KOPT-K1 (cell line): Measurements from ENCODE around the gene COPS3.

Experiments used
- H3K27ac ChIP-seq: fragments of 200-600 bp; sonication (generic); 2 replicates; pipeline ENCODE4 v1.5.1; 2016; ENCODE audit warnings: antibody characterized with exemption, mild to moderate bottlenecking, low read depth, low read length; ENCODE audit not compliant: poor library complexity, severe bottlenecking
- H3K36me3 ChIP-seq: fragments of 200-600 bp; sonication (generic); 2 replicates; pipeline ENCODE4 v1.5.1; 2017; ENCODE audit warnings: antibody characterized with exemption, mild to moderate bottlenecking, low read length, moderate library complexity; ENCODE audit not compliant: insufficient read depth
- H3K9me3 ChIP-seq: fragments of 200-600 bp; sonication (generic); 2 replicates; pipeline ENCODE4 v1.5.1; 2017; ENCODE audit warnings: antibody characterized with exemption, low read length, mild to moderate bottlenecking; ENCODE audit not compliant: insufficient read depth, poor library complexity, severe bottlenecking

Gene COPS3

DNA sequence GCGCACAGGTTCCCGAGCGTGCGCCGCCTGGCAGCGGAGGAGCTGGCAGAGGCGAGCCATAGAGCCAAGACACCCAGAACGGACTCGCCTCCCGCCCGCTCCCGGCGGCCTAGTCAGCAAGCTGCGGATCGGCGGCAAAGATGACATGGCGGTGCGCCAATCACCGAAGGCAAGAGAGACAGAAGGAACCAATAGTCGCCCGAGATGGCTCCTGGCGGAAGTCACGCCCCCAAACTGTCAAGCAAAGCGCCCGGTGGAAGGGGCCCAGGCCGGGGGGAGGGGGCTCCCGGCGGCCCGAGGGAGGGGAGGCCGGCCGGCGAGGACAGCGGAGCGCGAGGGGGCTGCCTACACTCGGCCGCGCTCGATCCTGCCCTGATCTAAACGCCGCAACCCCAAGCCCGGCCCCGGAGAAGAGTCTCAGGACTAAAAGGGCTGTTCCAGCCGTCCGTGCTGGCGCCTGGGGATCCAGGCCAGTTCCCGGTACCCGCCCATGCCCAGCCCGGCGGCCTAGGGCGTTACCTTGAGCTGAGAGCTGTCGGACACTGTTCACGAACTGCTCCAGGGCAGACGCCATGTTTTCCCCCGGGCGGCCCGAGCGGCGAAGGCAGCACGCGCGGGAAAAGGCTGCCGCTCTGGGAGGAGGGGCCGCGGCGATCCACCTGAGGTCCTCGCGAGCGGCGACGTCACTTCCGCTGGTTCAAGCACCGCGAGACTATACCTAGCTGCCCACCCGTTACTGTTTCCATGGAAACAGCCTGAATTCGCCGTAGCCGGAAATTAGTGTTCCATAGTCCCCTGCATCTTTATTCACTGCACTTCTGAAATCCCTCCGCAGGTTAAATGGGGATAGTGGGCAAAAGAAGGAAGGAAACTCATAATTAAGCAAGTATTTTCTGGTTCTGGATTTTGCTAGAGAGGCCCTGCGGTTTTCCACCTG, at the start of gene COPS3:
COPS3 (minus strand) TSS at position 634 of the 937 bp plus-strand sequence; CDS start at position 574, 60 bp downstream.
- Histone ChIP-seq H3K9me3 (no peaks in the 10 kb centered on the region), H3K27ac (peak within 1 kb of the TSS; percentile 98), H3K36me3 (peaks cover 38% of the 10 kb centered on the region)

DNA sequence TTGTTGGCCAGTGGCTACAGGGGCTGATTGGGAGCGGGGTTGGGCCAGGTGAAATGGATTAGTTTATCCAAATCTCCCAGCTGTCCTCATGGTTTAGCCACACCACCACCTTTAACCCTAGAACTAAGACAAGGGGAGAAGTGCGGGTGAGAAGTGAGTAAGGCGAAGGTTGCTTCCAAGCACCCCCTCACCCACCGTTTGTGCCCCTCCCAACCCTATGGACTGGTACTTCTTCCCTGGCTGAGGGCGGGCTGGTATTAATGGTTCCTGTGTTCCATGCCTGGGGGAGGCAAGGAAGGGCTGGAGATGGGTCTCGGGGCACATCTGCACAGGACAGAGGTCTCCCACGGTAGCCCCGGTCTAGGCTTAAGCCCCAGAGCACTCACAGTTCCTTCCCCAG, 47.2 kb upstream of the COPS3 start:
- H3K27ac ChIP-seq = no peak overlapping the region
- peaks cover 33% of the 10 kb centered on the region for H3K36me3 ChIP-seq
- H3K9me3 ChIP-seq = no peaks in the 10 kb centered on the region

DNA sequence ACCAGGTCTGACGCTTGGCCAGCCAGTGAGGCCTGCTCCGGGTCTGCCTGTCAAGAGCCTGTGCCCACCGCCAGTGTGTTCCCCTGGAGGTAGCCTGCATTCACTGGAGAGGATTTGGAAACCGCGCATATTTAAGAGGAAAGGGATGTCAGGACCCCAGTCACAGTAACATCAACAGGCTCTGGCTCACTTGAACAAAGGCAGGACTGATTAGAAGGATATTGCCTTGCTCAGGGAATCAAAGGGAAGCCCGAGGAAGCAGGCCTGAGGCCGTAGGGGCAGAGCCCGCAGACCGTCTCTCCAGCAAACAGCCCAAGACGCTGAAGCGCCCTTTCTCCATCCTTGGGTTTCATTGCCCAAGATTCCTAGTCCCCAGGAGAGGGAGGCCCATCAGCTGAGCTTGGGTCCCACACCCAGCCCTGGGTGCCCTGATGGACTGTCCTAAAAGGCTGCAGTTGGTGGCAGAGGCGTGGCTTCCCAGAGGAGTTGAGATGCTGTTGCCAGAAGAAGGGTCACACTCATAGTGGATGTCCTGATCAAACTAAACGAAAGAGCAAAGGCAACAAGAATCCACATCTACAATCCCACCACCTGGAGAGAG, 45.3 kb upstream of the COPS3 start:
- no peaks in the 10 kb centered on the region for H3K9me3 ChIP-seq
- H3K36me3 ChIP-seq = peaks cover 41% of the 10 kb centered on the region
- H3K27ac ChIP-seq = no peak overlapping the region

DNA sequence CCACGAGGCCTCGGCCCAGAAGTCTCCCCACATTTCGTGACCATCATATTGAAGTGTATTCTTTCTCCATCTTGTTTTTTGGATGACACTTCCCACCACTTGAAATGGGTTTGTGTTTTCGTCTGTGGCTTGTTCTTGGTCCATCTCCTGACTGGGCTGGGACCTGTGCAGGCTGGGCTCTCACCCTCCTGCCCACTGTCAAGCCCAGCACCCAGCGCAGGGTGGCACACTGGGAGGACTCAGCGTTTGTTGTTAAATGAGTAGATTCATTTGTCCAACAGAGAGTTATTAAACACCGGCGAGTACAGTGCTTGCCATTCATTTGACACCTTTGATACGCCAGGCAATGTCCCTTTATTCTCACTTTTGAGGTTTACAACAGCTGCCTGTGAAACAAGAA, 44.8 kb upstream of the COPS3 start:
- no peaks in the 10 kb centered on the region for H3K9me3 ChIP-seq
- H3K27ac ChIP-seq = no peak overlapping the region
- H3K36me3 ChIP-seq = peaks cover 41% of the 10 kb centered on the region

DNA sequence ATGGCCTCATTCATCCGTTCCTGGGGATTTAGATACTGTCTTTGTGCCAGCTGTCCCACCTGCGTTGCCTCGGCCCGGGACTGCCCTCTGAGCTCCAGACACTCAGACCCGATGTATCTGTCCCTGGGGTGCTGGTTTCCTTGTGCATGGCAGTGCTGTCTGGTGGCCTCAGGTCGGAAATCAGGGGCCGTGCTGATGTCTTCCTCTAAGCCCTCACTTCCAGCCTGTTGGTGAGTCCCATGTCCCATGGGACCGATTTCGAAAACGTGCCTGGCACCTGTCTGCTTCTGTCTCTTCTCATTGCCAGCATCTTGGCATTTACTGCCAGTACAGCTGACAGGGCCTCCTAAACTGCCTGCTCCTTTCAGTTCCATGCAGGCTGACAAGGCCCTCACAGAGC, 44.2 kb upstream of the COPS3 start:
- Histone ChIP-seq H3K27ac (no peak overlapping the region), H3K9me3 (no peaks in the 10 kb centered on the region), H3K36me3 (peaks cover 41% of the 10 kb centered on the region)

DNA sequence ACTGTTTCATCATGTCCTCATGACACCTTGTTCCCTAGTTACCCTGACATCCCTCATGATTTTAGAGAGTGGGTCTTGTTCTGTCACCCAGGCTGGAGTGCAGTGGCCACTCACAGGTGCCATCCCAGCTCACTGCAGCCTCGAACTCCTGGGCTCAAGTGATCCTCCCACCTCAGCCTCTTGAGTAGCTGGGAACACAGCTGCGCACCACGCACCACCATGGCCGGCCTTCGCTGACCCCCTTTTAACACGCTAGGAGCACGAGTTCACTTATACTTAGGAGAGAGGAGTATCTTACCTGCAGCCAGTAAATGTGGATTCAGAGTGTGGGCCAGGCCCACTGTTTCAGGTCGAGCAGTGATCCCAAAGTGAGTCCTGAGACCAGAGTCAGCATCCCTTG, 43.6 kb upstream of the COPS3 start:
- peaks cover 41% of the 10 kb centered on the region for H3K36me3 ChIP-seq
- H3K27ac ChIP-seq = no peak overlapping the region
- H3K9me3 ChIP-seq = no peaks in the 10 kb centered on the region

DNA sequence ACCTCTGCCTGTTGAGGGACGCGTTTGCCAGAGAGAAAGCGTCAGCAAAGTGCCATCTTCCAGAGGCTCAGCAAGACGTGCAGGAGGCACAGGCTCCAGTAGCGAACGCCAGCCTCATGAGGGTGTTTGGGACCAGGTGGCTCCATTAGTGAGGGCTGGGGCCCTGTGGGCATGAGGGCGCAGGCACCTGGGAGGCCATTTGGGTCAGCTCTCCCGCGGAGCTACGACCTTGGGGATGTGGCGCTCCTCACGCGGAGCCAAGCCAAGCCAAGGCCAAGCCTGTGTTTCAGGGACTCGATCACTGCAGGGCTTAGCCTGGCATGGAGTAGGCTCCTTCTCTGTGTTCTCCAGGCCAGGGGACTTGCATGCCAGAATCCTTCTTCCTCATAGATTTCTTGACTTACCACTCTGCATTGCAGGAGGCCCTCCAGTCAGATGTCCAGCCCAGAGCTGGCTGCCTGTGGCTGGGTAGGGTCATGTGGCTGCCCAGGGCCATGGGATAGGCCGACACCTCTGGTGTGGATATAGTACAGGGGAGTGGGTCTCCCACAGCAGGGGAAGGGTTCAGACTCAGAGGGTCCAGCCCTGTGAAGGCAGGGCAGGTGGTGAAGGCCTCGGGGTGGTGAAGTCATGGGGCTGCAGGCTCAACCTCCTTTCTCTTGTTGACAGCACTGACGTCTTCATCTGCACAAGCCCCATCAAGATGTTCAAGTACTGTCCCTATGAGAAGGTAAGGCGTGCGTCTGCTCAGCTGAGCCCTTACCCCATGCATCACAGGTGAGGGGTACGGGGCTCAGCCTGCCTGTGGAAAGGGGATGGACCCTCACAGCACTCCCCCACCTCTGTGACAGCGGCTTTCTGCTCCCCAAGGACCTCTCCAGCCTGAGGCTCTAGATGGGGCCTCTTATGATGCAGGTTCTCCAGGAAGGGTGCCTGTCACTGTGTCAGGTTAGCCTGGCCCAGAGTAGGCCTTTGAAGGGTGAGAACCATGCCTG, 41.8 kb upstream of the COPS3 start:
- Histone ChIP-seq H3K36me3 (peaks cover 41% of the 10 kb centered on the region), H3K27ac (no peak overlapping the region), H3K9me3 (no peaks in the 10 kb centered on the region)

DNA sequence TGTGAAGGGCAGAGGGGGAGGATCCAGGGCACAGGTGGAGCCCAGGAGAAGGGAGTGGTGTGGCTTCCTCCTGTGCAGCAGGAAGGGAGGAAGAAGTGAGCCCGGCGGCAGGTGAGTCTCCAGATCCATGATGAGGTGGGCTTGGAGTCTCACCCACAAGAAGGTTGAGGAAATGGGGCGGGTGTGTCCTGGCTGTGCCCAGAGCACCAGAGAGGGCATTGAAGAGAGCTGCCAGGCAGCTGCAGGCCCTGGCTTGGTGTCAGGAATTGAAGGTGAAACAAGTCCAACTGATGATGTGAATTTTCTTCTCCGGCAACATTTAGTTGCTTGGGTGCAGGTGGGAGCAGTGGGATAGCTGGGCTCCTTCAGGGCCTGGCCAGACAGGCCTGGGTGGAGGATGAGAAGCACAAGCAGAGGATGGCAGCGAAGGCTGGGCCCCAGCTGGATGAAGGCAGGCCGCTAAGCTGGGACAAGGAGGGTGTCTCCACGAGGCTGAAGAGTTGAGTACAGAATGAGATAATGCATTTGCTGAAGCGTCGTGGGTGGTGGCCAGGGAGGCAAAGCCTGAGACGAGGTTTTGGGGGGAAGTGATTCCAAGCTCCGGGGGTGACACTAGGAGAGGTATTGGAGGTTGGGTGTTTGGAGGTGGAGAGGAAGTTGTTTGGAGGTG, 40.4 kb upstream of the COPS3 start:
- Histone ChIP-seq H3K27ac (no peak overlapping the region), H3K9me3 (no peaks in the 10 kb centered on the region), H3K36me3 (peaks cover 40% of the 10 kb centered on the region)

DNA sequence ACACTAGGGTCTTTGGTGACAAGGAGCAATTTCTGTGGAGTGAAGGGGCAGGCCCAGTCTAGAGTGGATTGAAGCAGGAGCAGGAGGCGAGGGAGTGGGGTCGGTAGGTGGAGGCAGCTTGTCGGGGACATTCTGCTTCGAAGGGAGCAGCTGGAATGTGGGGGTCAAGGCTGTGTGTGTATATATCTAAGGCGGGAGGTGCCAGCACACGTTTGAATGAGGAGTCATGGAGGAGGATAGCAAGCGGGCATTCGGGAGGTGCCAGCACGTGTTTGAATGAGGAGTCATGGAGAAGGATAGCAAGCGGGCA, 39.8 kb upstream of the COPS3 start:
- Histone ChIP-seq H3K36me3 (peaks cover 34% of the 10 kb centered on the region), H3K9me3 (no peaks in the 10 kb centered on the region), H3K27ac (no peak overlapping the region)

DNA sequence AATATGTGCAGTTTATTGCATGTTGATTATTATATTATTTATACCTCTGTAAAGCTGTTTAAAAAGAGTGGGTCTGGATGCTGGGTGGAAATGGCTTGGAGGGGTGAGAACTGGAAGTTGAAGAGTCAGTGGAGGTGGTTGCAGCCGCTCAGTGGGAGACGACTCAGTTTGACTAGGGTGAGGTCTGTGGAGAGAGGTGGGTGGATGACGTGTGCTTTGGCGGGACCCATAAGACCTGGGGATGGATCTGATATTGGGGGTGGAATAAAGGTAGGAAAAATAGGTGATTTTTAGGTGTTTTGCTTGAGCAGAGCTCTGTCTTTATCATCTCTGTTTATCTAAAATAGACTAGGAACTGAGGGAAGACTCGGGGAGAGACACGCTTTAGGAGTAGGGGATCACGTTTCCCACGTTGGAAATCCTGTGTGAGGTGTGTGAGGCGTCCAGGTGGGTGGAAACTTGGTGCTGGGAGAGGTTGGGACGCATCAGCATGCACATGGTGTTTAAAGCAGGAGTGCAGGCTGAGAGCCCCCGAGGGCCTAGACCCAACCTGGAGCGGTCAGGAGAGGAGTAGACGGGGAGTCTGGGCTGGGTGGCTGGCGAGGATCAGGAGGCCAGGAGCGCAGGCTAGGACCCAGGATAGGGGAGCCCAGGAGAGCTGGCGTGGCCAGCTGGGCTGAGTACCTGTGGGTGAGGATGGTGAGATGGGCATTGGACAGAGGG, 39.3 kb upstream of the COPS3 start:
- Histone ChIP-seq H3K9me3 (no peaks in the 10 kb centered on the region), H3K36me3 (peaks cover 29% of the 10 kb centered on the region), H3K27ac (no peak overlapping the region)

DNA sequence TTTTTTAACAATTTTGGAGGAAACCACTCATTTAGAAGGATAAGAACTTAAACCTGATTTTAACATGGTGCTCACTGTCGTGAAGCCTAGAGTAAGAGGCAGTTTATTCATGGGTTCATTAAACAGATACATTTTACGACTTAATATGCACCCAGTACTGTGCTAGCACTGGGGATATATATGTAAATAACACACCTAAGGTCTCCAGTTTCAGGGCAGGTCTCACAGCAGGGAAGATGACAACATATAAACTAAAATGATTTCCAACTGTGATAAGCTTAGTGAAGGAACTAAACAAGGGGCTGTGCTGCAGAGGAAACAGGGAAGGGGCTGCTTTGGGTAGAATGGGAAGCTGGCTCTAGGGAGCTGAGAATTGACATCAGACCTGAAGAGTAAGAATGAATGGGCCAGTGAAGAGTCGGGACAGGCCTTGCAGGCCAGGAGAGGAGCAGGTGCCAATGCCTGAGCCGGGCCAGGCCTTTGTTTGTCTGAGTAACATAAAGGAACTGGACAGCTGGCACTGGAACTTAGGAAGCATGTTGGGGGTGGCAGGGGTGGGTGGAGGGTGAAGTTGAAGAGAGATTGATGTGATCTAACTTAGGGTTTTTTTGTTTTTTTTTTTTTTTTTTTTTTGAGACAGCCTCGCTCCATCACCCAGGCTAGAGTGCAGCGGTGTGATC, 34.2 kb upstream of the COPS3 start:
- peaks cover 23% of the 10 kb centered on the region for H3K36me3 ChIP-seq
- H3K27ac ChIP-seq = no peak overlapping the region
- H3K9me3 ChIP-seq = no peaks in the 10 kb centered on the region

DNA sequence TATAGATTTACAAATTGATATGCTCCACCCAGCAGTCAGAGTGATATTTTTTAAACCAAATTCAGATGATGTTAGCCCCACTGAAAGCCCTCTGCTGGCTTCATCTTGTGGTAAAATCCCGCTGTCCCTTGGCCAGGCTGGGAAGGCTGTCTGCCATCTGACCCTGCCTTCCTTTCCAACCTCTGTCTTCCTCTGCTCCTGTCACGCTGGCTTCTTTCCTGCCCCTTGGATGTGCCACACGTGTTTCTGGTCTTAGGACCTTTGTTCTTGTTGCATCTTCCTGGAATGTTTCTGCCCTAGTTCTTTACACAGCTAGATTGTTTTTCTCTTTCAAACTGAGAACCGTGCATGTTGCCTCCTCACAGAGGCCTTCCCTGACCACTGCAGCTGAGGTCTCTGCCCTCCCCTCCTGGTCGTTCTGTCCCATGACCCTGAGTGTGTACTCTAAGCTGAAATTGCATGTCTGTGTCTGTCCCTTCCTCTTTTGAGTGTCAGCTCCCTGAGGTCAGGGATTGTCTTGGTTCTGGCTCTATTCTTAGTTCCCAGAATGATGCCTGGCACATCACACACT, 33.5 kb upstream of the COPS3 start:
- no peak overlapping the region for H3K27ac ChIP-seq

DNA sequence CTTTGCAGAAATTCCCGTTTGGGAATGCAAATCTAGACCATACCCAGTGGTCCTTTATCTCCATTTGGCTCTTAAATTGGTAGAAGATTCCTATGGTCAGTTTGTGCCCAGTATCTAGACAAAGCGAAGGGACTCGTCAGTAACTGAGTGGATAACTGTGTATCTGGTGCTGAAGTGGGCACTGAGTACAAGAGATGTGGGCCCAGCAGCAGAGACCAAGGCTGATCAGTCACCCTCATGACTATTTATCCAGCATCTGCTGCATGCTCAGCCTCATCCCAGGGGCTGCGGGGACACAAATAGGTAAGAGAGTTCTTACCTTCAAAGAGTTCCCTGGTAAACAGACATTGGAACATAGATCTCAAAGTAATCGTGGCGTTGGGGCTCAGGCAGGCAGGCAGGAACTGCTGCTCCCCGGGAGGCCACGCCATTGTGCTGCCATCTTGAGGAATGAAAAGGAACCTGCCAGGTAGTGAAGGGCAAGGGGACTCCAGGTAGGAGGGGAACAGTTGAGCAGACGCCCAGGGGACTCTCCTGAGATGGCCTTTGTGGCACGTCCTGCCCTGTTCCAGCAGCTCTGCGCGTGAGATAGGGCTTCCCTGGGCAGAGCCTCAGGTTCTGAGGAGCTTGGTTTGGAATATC, 32.4 kb upstream of the COPS3 start:
- Histone ChIP-seq H3K36me3 (peaks cover 38% of the 10 kb centered on the region), H3K27ac (no peak overlapping the region)

More for the DNA sequence above, 33.5 kb upstream of the COPS3 start:
- Histone ChIP-seq H3K36me3 (peaks cover 27% of the 10 kb centered on the region), H3K9me3 (no peaks in the 10 kb centered on the region)

More for the DNA sequence above, 32.4 kb upstream of the COPS3 start:
- H3K9me3 ChIP-seq = no peaks in the 10 kb centered on the region
